HG03280 (cell line): ENCODE data around the gene UQCC5.

Source experiments
- ATAC-seq: cut with Tn5 transposase; IDR thresholded peaks from one replicate; pipeline ENCODE4 v1.9.1; 2021; ENCODE audit warnings: mild to moderate bottlenecking, moderate library complexity; ENCODE audit not compliant: unreplicated experiment

The UQCC5 gene

GRCh38 chr3:52558436-52558835 is 22.0 kb downstream of the UQCC5 start:
- no peak for ATAC-seq

- no peak for ATAC-seq
Measured at GRCh38 chr3:52561028-52561747, 24.8 kb downstream of the UQCC5 start.

DNA sequence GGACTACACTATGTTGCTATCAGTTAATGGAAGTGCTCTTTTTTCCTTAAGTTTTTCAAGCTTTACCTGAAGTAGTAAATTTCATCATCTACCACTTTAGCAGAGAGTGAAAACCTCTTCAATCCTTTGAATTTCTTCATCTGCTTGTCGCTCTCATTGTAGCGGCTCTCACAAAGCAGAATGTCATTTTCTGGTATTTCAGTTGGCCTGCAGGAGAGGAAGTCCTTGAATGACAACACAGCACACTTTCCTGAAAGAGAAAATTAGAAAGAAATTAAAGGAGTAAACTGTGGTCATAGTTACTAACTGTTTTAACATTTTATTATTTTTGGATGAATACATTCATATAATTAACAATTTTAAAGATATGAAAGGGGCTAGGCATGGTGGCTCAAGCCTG is 27.6 kb downstream of the UQCC5 start:
- no peak for ATAC-seq

DNA sequence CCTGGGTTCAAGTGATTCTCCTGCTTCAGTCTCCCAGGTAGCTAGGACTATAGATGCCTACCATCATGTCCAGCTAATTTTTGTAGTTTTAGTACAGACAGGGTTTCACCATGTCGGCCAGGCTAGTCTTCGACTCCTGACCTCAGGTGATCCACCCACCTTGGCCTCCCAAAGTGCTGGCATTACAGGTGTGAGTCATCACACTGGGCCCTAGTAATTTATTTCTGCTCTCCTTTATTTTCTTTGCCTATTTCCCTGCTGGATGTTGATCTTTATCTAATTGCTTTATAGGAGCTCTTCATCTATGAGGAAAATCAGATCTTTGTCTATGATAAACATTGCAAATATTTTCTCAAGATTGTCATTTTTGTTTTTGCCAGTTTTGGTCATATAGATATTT is 31.7 kb downstream of the UQCC5 start:
- no peak for ATAC-seq

- ATAC-seq = no peak
Measured at GRCh38 chr3:52570076-52570475, 33.7 kb downstream of the UQCC5 start.

DNA sequence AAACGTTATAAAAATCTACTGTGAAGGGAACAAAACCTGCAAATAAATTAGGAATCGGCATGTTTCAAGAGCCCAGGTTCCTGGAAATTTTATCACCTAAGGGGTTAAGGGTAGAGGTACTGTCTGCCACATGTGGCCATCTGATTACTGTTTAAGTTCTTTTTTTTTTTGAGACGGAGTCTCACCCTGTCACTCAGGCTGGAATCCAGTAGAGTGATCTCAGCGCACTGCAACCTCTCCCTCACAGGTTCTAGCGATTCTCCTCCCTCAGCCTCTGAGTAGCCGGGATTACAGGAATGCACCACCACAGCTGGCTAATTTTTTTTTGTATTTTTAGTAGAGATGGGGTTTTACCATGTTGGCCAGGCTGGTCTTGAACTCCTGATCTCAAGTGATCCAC is 35.8 kb downstream of the UQCC5 start:
- no peak for ATAC-seq

- ATAC-seq = no peak
Measured at GRCh38 chr3:52574056-52574965, 37.9 kb downstream of the UQCC5 start.
